Nucleus accumbens (tissue), 56 donors: ENCODE results near the gene APOA5.
"Not testable (repeated sequence)": the region's sequence is repeated elsewhere in the genome, so short reads cannot be mapped to it uniquely, and the experiment has no call there.

Experiments
- DNase-seq, 56 donors: peaks; one replicate each; lab custom pipeline; 2025; lab: John Stamatoyannopoulos, UW

Gene APOA5

DNA sequence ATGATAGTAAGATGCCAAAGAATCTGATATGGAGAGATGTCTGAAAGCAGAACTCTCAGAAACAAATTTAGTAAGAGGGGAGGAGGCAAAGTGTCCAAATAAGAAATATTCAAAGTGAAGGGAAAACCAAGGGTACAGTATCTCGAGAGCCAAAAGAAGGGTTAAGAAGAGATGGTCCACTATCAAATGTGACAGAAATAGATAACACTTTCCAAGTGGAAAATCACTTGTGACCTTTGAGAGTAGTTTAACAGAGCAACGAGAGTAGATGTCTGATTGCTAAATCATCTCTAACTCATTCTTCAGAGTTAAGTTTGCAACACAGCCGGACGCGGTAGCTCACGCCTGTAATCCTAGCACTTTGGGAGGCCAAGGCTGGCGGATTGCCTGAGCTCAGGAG lies 14.6 kb downstream of the APOA5 start:
- no peak for DNase-seq

DNA sequence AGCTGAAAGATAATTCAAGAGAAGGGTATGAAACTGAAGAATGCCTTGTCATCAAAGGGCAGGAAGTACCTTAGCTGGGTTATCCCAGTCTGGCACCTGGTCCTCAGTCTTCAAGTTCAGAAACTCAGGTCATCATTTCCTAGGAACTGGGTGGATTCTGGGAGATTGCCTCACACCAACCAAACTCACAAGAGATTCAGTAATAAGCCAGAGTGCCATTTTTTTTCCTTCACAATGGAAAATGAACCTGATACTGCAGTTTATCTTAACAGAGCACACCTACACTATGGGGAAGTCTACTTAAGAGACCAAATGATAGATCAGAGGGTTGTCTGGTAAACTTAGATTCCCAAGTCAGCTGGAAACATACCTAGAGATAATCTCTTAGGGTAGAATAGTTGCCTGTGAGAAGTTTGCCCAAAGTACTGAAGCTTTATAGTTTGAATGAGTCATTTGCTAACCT lies 15.1 kb downstream of the APOA5 start:
- no peak for DNase-seq

- no peak for DNase-seq
These were observed 15.7 kb downstream of the APOA5 start for GRCh38 chr11:116775975-116776374.

- DNase-seq: no peak
These were observed 17.0 kb downstream of the APOA5 start for GRCh38 chr11:116774661-116775060.

DNA sequence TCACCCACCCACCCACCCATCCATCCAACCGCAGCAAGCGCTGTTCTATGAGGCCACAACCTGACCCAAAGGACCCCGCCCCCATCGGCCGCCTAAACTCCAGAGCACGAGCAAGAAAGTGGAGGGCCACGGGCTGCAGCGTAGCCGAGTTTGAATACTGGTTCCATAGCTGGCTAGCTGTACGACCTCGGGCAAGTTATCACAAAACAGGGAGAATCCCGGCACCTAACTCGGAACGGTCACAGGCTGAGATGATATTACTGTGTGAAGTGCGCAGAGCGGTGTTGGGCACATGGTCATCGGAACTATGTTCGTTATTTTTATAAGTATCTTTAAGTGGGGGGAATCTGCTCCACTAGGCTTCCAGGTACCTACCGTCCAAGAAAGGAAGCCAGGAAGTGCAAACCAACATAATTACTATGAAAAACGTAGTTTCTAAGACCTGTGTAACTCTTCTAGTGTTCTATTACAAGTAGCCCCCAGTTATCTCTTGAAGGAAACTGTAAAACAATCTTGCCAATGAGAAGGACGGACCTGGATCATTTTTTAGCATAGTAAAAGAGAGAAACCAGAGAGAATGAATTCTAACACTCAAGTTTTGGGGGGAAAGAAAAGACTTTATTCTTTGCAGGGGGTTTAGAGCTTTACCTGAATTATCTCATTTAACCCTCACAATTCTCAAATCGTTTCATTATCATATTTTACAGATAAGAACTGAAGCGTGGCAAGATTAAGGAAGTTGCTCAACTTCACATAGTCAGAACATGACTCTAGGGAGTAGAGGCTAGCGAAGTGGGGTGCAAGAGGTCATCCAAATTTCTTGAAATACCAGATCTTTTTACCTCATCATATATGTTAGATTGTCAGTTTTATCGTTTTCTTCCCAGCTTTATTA lies 18.2 kb downstream of the APOA5 start:
- DNase-seq: peak in 10 of 56 donors; percentile 56 to 80 (median 74)

GRCh38 chr11:116772443-116773202 lies 19.1 kb downstream of the APOA5 start, which contains the start of gene BUD13:
TSS of gene BUD13 (minus strand) at chr11:116772987. CDS start at chr11:116772964, 23 bp downstream.
- DNase-seq: peak in 55 of 56 donors; percentile 34 to 93 (median 84)

- DNase-seq: no peak
These were observed 19.7 kb downstream of the APOA5 start for GRCh38 chr11:116771935-116772334.

GRCh38 chr11:116762132-116762531 lies 29.5 kb downstream of the APOA5 start:
- DNase-seq: no peak

DNA sequence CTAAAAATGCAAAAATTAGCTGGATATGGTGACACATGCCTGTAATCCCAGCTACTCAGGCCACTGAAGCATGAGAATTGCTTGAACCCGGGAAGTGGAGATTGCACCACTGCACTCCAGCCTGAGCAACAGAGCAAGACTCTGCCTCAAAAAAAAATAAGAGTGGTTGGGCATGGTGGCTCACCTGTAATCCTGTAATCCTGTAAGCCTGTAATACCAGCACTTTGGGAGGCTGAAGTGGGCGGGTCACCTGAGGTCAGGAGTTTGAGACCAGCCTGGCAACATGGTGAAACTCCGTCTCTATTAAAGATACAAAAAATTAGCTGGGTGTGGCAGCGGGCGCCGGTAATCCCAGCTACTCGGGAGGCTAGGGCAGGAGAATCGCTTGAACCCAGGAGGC lies 35.6 kb downstream of the APOA5 start:
- DNase-seq: not testable (repeated sequence)

DNA sequence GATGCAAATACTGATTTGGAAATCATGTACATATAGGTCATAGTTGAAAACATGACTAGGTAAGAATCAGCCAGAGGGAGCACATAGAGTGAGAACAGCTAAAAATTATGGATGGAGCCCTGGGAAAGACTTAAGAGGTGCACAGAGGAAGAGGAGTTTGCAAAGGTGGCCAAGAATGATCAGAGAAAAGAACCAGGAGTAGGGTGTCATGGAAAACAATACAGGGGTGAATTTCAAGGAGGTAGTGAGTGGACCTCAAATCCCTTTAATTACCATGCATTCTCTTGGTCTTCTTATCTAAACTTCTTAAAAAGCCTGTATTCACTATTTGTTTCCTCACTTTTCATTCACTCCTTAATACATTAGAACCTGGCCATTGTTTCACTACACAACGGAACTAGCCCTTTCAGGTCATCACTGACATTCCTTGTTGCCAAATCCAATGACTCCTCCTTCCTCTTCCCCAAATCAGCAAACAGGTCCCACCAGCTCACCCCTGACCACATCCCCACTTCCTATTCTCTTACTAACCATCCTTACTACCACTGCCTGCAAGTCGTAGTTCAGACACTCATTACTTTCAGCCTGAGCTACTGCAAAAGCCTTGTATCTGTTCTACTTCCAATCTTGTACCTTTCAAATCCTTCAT lies 41.5 kb downstream of the APOA5 start:
- DNase-seq: no peak

GRCh38 chr11:116742104-116742503 lies 49.6 kb downstream of the APOA5 start:
- DNase-seq: no peak

DNA sequence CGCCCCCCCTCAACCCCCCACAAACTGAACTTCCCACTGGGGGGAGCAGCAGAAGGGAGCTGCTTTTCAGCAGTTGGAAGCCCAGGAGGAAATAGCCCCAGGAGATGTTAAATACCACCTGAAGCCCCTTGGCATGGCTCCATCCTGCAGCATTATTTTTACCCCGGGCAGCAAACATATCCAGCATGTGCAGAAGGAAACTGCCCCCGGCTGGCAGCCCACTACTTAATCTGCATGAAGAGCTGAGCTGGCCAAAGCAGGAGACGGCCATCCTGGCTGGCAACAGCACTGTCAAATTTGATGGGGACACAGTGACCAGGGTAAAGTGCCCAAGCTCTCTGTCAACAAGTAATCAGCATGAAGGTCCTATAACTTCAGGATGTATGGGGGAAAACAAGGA lies 50.9 kb downstream of the APOA5 start:
- DNase-seq: no peak
